ENCODE measurements around the gene IPO4.
"Not testable (repeated sequence)": the region's sequence is repeated elsewhere in the genome, so short reads cannot be mapped to it uniquely, and the experiment has no call there.

GRCh38 chr14:24222987-24223386 lies 34.4 kb upstream of the IPO4 start:
- not testable (repeated sequence) for TF ChIP-seq SMARCE1 (IDR thresholded peaks at IDR 0.05); ZBTB43 (CRISPR knock-in tag; IDR thresholded peaks at IDR 0.05); ZBTB33 (CRISPR knock-in tag; IDR thresholded peaks at IDR 0.05); ZNF274 (IDR thresholded peaks at IDR 0.05; ENCODE audit: borderline replicate concordance, low read depth, low read length); MNT (conservative IDR thresholded peaks at IDR 0.05); NR3C1 (CRISPR knock-in tag; IDR thresholded peaks at IDR 0.05); EZH2 (IDR thresholded peaks at IDR 0.05; ENCODE audit: borderline replicate concordance, low read depth, low read length); ZNF263 (CRISPR knock-in tag; IDR thresholded peaks at IDR 0.05; ENCODE audit: borderline replicate concordance); NFYB (IDR thresholded peaks at IDR 0.05; ENCODE audit: extremely low read depth, insufficient read length); BRD4 (IDR thresholded peaks at IDR 0.05); ZKSCAN8 (CRISPR knock-in tag; IDR thresholded peaks at IDR 0.05); POLR2A (conservative IDR thresholded peaks at IDR 0.05)
